ENCODE measurements around the gene CEP72.
"Not testable (repeated sequence)": the region's sequence is repeated elsewhere in the genome, so short reads cannot be mapped to it uniquely, and the experiment has no call there.

GRCh38 chr5:690293-690692, 78.2 kb downstream of the CEP72 start:
- TF ChIP-seq CTCF (IDR thresholded peaks at IDR 0.05; ENCODE audit: low read depth, low read length); MYC (IDR thresholded peaks at IDR 0.05; ENCODE audit: low read depth, low read length); POLR2A (IDR thresholded peaks at IDR 0.05; ENCODE audit: extremely low read depth, insufficient read length): not testable (repeated sequence)

Data from NB4 (cell line).